GM21723 (cell line): ENCODE results near the gene TRMT10C.
"Not testable (repeated sequence)": the region's sequence is repeated elsewhere in the genome, so short reads cannot be mapped to it uniquely, and the experiment has no call there.

Experiments used
- ATAC-seq: cut with Tn5 transposase; IDR thresholded peaks from one replicate; pipeline ENCODE4 v1.9.1; 2021; ENCODE audit warnings: mild to moderate bottlenecking, moderate library complexity; ENCODE audit not compliant: unreplicated experiment

Gene TRMT10C

DNA sequence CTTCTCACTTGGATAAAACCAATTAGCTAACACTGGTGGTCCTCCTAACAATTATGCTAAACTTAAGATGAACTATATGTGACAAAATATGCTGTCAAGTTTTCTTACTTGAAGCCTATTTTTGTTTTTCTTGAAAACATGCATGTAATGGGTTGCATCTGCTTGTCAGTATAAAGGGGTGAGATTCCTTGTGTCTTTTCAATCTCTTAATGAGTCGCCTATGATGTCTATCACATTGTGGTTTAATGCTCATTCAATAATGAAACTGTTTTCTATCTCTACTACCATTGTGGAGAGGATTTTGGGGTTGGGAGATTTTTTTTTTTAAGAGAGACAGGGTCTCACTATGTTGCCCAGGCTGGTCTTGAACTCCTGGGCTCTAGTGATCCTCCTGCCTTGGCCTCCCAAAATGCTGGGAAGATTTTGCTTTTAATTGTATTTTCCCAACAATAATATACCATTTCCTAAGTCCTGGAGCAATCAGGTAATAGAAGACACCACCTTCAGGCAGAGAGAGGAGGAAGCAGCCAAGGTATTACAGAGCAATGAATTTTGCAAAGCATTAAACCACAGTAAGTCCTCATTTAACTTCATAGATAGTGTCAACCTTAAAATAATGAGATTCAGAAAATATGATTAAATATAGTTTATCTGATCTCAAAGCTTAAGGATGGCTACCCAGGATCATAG lies 17.4 kb upstream of the TRMT10C start:
- no peak for ATAC-seq

DNA sequence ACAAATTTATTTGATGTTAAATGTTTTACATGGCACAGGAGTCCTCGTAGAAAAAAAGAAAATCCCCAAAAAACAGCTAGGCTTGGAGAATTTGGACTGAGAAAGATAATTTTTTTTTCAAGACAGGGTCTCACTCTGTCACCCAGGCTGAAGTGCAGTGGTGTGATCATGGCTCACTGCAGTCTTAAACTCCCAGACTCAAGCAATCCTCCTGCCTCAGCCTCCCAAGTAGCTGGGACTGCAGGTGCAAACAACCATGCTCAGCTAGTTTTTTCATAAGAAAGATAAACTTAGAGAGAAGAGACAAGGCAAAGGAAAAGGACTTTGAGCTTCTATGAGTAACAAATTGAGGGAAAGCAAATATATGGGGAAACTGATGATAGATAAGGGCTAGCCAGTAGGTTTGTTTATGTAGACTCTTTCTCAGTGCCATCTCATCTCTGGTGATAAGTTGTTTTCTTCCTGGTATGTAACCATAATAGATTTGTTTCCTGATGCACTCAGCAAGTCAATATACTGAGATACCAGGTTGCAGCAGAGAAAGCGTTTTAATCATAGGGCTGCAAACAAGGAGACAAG lies 13.1 kb upstream of the TRMT10C start:
- no peak for ATAC-seq

DNA sequence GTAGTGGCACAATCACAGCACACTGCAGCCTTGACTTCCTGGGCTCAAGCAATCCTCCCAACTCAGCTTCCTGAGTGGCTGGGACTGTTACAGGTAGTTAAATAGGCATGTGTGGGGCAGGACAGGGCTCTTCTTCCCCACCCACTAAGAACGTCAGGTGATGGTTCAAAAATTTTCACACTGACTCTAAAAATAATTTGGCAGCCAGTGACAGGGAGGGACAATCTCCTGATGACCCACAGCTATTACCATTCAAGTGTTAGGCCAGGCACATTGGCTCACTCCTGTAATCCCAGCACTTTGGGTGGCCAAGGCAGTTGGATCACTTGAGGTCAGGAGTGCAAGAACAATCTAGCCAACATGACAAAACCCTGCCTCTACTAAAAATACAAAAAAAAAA lies 12.2 kb upstream of the TRMT10C start:
- ATAC-seq = no peak

DNA sequence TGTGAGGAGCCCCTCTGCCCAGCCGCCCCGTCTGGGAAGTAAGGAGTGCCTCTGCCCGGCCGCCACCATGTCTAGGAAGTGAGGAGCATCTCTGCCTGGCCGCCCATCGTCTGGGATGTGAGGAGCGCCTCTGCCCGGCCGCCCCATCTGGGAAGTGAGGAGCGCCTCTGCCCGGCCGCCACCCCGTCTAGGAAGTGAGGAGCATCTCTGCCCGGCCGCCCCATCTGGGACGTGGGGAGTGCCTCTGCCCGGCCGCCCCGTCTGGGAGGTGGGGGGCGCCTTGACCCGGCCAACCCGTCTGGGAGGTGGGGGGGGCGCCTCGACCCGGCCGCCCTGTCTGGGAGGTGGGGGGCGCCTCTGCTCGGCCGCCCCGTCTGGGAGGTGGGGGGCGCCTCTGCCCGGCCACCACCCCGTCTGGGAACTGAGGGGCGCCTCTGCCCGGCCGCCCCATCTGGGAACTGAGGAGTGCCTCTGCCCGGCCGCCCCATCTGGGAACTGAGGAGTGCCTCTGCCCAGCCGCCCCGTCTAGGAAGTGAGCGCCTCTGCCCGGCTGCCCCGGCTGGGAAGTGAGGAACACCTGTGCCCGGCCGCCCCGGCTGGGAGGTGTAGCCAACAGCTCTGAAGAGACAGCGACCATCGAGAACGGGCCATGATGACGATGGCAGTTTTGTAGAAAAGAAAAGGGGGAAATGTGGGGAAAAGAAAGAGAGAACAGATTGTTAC lies 10.1 kb upstream of the TRMT10C start:
- ATAC-seq = not testable (repeated sequence)

DNA sequence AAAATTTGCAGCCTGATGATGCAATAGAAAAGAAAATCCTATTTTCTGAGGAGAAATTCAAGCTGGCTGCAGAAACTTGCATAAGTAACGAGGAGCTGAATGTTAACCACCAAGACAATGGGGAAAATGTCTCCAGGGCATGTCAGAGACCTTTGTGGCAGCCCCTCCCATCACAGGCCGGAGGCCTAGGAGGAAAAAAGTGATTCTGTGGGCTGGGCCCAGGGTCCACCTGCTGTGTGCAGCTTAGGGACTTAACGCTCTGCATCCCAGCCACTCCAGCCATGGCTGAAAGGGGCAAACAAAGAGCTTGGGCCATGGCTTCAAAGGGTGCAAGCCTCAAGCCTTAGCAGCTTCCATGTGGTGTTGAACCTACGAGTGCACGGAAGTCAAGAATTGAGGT lies 8.3 kb upstream of the TRMT10C start:
- ATAC-seq = not testable (repeated sequence)

DNA sequence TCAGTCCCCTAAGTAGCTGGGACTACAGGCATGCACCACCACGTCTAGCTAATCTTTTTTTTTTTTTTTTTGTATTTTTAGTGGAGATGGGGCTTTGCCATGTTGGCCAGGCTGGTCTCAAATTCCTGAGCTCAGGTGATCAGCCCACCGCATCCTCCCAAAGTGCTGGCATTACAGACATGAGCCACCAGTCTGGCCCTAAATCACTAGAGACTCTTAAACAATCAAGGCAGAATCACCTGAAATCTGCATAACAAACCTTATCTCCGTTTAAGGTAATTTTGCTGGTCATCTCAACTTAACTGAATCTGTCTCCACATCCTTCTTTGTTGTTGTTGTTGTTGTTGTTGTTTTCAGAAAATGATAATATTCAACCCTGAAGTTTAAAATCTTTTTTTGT lies 5.6 kb upstream of the TRMT10C start:
- ATAC-seq = no peak

DNA sequence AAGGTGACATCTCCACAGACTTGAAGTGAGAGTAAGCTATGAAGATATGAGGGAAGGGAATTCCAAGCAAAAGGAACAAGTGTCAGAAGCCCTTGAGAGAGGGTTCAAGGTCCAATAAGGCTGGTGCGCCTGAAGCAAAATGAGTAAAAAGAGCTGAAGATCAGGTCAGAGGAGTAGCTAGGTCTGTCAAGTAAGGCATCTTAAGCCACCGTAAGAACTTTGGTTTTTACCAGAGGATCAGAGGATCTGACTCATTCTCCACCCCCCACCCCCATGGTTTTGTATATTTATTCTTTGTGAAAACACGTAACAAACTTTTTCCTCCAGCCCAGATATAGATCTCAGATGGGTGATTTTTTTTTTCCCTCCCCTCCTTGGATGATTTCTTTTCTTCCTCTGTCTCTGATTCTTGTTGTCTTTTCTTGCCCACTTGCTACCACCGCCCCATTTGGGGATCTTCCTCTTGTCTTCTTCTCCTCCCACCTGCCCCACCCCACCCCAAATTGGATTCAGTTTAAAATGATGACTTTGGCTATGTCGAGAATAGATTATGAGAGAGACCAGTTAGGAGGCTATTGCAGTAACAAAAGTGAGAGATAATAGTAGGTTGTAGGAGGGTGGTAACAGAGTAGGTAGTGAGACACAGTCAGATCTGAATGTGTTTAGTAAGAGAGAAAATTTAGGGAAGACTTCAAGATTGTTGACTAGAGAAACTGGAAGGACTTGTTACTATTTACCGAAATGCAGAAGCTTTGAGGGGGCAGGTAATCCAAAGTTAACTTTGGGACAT lies 6.1 kb downstream of the TRMT10C start:
- ATAC-seq = no peak

DNA sequence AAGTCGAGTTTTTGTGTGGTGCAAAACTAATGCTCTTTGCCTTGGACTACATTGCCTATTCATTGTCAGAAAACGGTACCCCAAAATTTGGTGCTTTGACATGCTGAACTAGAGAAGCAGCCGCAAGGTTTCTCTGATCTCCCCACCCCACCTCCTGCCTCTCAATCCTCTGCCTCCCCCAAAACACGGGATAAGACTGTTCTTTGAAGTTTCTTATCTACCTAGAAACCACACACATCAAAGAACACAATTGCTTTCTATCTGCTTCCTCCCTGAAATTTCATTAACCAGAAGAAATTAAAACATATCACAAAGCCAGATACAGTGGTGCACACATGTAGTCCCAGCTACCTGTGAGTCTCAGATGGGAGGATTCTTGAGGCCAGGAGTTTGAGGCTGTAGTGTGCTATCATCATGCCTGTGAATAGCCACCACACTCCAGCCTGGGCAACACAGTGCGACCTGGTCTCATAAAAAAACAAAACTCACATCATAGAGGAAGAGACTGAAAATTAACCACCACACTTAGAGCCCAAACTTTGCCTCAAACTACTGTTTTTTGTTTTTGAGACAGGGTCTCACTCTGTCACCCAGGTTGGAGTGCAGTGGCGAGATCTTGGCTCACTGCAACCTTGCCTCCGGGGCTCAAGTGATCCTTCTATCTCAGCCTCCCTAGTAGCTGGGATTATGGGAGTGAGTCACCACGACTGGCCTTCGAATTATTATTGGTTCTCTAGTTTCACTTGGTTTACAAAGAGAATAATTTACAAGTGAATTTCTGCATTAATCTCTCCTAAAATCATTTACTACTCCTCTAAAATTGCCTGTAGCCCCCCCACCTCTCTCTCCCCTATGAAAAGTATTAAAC lies 9.6 kb downstream of the TRMT10C start:
- no peak for ATAC-seq

DNA sequence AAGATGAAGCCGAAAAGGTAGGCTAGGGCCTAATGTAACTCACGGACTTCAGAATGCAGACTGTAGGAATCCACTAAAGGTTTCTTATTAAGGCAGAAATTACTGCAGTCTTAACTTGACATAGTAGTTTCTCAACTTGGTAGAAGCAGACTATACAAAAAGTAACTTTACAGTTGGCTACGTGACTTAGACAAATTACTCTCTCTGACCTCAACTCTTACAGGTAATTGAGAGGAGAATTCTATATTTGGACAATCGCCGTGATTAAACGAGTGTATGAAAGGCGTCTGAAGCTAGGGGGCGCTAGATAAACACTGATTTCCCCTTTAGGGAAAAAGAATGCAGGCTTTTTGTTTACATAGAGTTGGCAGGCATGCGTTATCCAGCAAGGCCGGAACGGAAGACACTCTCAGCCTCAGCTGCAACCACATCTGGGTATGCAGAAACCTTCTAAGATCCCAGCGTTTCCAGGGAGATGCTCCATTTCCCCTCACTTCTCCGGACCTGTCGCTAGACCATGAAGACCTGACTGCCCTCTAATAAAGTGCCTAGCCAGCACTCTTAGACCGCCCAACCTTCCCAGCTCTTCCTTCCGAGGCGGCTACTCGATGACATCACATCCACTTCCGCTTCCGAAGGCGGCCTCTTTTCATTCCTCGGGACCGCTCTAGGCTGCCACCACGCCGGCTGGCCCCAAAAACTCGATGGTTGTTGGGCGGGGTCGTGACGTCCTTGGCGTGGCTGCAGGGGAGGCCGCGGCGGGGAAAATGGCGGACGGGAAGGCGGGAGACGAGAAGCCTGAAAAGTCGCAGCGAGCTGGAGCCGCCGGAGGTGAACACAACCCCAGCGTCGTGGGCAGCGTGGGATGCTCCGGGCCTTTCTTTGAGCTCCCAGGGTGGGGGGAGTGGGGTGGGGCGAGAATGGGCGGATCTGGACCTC lies 12.1 kb downstream of the TRMT10C start, which contains the start of gene PCNP:
Gene PCNP (plus strand): TSS at position 732 of the 939 bp plus-strand sequence. CDS start 36 bp downstream, at position 768.
- peak; percentile 88 for ATAC-seq

DNA sequence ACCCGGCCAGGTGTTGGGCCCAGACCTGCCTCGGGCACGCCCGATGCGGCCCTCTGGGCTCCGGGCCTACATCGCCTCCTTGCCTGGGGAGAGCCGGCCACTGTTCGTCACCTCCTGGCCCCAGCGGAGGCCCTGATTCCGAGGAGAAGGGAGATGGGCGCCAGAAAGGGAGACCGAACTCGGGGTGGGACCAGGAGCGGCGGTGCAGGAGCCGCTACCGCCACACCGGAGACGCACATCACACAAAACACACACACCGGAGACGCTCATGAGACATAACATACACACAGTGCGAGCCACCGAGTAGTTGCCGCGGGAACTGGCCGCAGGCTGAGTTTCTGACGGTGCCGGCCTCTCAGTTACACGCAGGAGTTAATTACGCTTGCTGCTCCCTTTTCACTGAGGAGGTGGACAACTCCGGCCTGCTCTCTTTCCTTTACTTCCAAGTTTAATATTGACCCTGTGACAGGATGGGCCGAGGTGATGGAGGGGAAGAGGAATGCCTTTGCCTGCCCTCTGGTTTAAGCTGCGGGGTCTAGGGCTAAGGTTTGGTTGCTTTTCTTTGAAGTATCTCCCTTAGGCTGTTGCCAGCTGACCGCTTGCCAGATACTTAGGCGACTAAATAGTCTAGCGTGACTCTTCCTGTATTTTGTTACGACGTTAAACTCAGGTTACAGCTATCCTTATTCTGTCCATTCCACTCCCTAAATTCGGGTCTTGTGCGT lies 12.9 kb downstream of the TRMT10C start:
- peak; percentile 43 for ATAC-seq

DNA sequence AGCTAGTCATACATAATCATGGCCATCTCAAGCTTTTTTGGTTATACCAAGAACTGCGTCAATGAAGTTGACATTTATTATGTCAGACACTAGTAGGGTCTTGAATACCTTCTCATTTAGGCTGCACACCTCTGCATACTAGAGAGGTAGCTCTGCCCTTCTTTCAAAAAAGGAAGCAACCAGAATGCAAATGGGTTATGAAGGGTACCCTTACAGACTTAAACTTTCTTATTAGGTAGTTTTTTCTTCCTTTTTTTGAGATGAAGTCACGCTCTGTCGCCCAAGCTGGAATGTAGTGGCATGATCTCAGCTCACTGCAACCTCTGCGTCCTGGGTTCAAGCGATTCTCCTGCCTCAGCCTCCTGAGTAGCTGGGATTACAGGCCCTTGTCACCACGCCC lies 15.6 kb downstream of the TRMT10C start:
- no peak for ATAC-seq

DNA sequence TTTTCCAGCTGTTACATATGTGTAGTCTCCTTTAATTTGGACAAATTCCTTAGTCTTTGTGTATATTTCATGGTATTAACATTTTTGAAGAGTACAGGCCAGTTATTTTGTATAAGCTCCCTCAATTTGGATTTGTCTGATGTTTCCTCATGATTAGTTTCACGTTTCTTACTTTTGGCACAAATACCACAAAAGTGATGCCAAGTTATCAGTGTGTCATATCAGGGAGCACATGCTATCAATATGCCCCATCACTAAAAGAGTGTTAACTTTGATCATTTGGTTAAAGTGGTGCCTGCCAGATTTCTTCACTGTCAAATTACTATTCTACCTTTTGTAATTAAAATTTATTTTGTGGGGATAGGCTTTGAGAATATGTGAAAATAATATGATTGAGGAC lies 26.9 kb downstream of the TRMT10C start:
- ATAC-seq = no peak

DNA sequence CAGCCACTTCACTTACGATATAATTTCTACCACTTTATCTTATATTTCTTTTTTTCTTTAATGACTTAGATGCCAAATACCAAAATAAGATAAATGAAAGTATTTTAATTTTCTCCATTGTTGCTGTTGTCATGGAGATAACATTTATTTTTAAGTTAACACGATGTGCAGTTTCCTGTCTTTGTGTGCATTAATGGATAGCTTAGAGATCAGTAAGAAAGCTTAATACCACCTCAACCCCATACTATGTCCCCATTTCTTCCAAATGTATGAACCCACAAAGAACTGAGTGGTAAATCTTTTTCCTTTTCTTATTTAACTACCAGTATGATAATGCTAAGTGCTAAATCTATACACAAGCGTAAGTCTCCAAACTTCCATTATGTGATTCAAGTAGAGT lies 29.4 kb downstream of the TRMT10C start:
- no peak for ATAC-seq

DNA sequence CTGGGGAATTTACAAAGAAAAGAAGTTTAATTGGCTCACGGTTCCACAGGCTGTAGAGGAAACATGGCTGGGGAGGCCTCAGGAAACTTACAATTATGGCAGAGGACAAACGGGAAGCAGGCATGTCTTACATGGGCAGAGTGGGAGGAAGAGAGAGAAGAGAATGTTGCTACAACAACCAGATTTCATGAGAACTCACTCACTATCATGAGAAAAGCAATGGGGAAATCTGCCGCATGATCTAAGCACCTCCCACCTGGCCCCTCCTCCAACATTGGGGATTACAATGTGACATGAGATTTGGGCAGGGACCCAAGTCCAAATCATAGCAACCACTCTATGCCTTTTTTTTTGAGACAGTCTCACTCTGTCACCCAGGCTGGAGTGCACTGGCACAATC lies 41.1 kb downstream of the TRMT10C start:
- ATAC-seq = no peak

DNA sequence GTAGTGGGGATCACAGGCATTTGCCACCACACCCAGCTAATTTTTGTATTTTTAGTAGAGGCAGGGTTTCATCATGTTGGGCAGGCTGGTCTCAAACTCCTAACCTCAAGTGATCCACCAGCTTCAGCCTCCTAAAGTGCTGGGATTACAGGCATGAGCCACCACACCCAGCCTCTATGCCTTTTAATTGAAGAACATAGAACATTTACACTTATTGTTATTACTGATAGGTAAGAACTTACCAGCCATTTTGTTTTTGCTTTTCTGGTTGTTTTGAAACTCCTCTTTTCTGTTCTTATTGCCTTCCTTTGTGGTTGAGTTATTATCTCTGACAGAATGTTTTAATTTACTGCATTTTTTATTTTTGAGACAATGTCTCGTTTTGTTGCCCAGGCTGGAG lies 41.5 kb downstream of the TRMT10C start:
- no peak for ATAC-seq

DNA sequence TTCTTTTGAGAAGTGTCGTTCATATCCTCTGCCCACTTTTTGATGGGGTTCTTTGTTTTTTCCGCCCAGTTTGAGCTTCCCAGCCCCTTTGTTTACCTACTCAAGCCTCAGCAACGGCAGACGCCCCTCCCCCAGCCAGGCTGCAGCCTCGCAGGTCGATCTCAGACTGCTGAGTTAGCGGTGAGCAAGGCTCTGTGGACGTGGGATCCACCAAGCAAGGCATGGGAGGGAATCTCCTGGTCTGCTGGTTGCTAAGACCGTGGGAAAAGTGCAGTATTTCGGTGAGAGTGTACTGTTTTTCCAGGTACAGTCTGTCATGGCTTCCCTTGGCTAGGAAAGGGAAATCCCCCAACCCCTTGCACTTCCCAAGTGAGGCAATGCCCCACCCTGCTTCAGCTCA lies 43.7 kb downstream of the TRMT10C start:
- not testable (repeated sequence) for ATAC-seq

DNA sequence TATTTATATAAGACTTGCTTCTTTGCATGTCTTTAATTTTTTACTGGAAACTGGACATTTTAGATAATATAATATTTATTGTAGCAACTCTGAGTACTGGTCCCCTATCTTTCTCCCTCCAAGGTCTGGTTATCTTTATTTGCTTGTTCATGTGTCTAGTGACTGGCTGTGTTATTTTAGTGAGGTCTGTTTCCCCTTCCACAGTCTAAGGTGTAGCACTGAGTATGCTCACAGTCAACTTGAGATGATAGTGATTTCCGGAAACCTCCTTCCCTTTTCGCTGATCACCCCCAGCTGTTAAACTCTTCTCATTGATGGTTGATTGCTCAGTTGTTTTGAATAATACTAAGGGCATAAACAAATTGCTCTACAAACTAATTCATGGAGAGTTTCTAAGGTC lies 49.4 kb downstream of the TRMT10C start:
- peak; percentile 66 for ATAC-seq

DNA sequence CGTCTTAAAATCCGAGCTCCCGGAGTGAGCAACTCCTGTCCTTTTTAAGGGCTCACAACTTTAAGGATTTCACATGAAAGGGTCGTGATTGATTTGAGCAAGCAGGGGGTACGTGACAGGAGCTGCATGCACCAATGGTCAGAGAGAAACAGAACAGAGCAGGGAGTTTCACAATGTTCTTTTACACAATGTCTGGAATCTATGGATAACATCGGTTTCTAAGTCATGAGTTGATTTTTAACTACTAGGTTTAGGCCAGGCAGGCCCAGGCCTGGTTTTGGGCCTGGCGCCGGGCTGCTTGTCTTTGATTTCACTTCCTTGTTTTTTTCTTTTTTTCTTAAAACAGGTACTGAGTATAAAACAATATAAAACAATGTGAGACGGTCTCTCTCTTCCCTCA lies 51.3 kb downstream of the TRMT10C start:
- not testable (repeated sequence) for ATAC-seq

DNA sequence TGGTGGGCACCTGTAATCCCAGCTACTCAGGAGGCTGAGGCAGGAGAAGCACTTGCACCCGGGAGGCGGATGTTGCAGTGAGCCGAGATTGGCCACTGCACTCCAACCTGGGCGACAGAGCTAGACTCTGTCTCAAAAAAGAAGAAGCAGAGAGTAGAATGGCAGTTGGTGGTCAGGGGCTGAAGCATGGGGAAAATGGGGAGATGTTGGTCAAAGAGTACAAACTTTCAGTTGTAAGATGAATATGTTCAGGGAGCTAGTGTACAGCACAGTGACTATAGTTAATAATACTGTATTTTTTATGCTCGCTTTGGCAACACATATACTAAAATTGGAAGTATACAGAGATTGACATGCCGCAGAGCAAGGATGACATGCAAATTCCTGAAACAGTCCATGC lies 53.9 kb downstream of the TRMT10C start:
- no peak for ATAC-seq
